ENCODE measurements around the gene CAMTA1.
"Not testable (repeated sequence)": the region's sequence is repeated elsewhere in the genome, so short reads cannot be mapped to it uniquely, and the experiment has no call there.

The CAMTA1 gene

GRCh38 chr1:7145947-7146346 lies 360.7 kb downstream of the CAMTA1 start:
- no peak overlapping the region for H3K4me3 ChIP-seq (ENCODE audit: low read depth, low read length)
- no peak overlapping the region for H3K27ac ChIP-seq (ENCODE audit: low read depth, low read length)
- H3K36me3 ChIP-seq (ENCODE audit: control insufficient read depth, insufficient read depth, low read length): no peaks in the 10 kb centered on the region
- H3K9me3 ChIP-seq (ENCODE audit: control insufficient read depth, insufficient read depth, low read length): no peaks in the 10 kb centered on the region
- H3K4me1 ChIP-seq (ENCODE audit: control insufficient read depth, insufficient read depth, low read length): peaks cover 13% of the 10 kb centered on the region
- no peak overlapping the region for H3K9ac ChIP-seq (ENCODE audit: low read depth, low read length)
- no peaks in the 10 kb centered on the region for H3K27me3 ChIP-seq (ENCODE audit: control insufficient read depth, insufficient read depth, low read length)

- Histone ChIP-seq H3K9me3 (ENCODE audit: control insufficient read depth, insufficient read depth, low read length) (no peaks in the 10 kb centered on the region), H3K36me3 (ENCODE audit: control insufficient read depth, insufficient read depth, low read length) (no peaks in the 10 kb centered on the region), H3K27me3 (ENCODE audit: control insufficient read depth, insufficient read depth, low read length) (no peaks in the 10 kb centered on the region), H3K4me1 (ENCODE audit: control insufficient read depth, insufficient read depth, low read length) (peaks cover 13% of the 10 kb centered on the region), H3K27ac (ENCODE audit: low read depth, low read length) (no peak overlapping the region), H3K9ac (ENCODE audit: low read depth, low read length) (no peak overlapping the region), H3K4me3 (ENCODE audit: low read depth, low read length) (no peak overlapping the region)
Measured at GRCh38 chr1:7146710-7147109, 361.5 kb downstream of the CAMTA1 start.

- not testable (repeated sequence) for H3K9me3 ChIP-seq (ENCODE audit: control insufficient read depth, insufficient read depth, low read length); H3K9ac ChIP-seq (ENCODE audit: low read depth, low read length); H3K27ac ChIP-seq (ENCODE audit: low read depth, low read length); H3K36me3 ChIP-seq (ENCODE audit: control insufficient read depth, insufficient read depth, low read length); H3K4me3 ChIP-seq (ENCODE audit: low read depth, low read length); H3K27me3 ChIP-seq (ENCODE audit: control insufficient read depth, insufficient read depth, low read length)
- peaks cover 13% of the 10 kb centered on the region for H3K4me1 ChIP-seq (ENCODE audit: control insufficient read depth, insufficient read depth, low read length)
Measured at GRCh38 chr1:7147581-7148282, 362.5 kb downstream of the CAMTA1 start.

GRCh38 chr1:7149080-7149838 lies 364.0 kb downstream of the CAMTA1 start:
- H3K4me3 ChIP-seq (ENCODE audit: low read depth, low read length): no peak overlapping the region
- H3K4me1 ChIP-seq (ENCODE audit: control insufficient read depth, insufficient read depth, low read length): peaks cover 13% of the 10 kb centered on the region
- H3K9me3 ChIP-seq (ENCODE audit: control insufficient read depth, insufficient read depth, low read length): no peaks in the 10 kb centered on the region
- H3K27ac ChIP-seq (ENCODE audit: low read depth, low read length): no peak overlapping the region
- H3K9ac ChIP-seq (ENCODE audit: low read depth, low read length): no peak overlapping the region
- H3K27me3 ChIP-seq (ENCODE audit: control insufficient read depth, insufficient read depth, low read length): no peaks in the 10 kb centered on the region
- H3K36me3 ChIP-seq (ENCODE audit: control insufficient read depth, insufficient read depth, low read length): no peaks in the 10 kb centered on the region

GRCh38 chr1:7150724-7151280 lies 365.5 kb downstream of the CAMTA1 start:
- no peak overlapping the region for H3K27ac ChIP-seq (ENCODE audit: low read depth, low read length)
- H3K4me3 ChIP-seq (ENCODE audit: low read depth, low read length): no peak overlapping the region
- H3K36me3 ChIP-seq (ENCODE audit: control insufficient read depth, insufficient read depth, low read length): no peaks in the 10 kb centered on the region
- no peaks in the 10 kb centered on the region for H3K9me3 ChIP-seq (ENCODE audit: control insufficient read depth, insufficient read depth, low read length)
- H3K9ac ChIP-seq (ENCODE audit: low read depth, low read length): no peak overlapping the region
- H3K27me3 ChIP-seq (ENCODE audit: control insufficient read depth, insufficient read depth, low read length): no peaks in the 10 kb centered on the region
- peaks cover 13% of the 10 kb centered on the region for H3K4me1 ChIP-seq (ENCODE audit: control insufficient read depth, insufficient read depth, low read length)

- no peak overlapping the region for H3K9ac ChIP-seq (ENCODE audit: low read depth, low read length)
- peaks cover 13% of the 10 kb centered on the region for H3K4me1 ChIP-seq (ENCODE audit: control insufficient read depth, insufficient read depth, low read length)
- no peaks in the 10 kb centered on the region for H3K27me3 ChIP-seq (ENCODE audit: control insufficient read depth, insufficient read depth, low read length)
- no peak overlapping the region for H3K4me3 ChIP-seq (ENCODE audit: low read depth, low read length)
- H3K36me3 ChIP-seq (ENCODE audit: control insufficient read depth, insufficient read depth, low read length): no peaks in the 10 kb centered on the region
- H3K9me3 ChIP-seq (ENCODE audit: control insufficient read depth, insufficient read depth, low read length): no peaks in the 10 kb centered on the region
- no peak overlapping the region for H3K27ac ChIP-seq (ENCODE audit: low read depth, low read length)
Measured at GRCh38 chr1:7151978-7152377, 366.7 kb downstream of the CAMTA1 start.

- Histone ChIP-seq H3K9me3 (ENCODE audit: control insufficient read depth, insufficient read depth, low read length) (no peaks in the 10 kb centered on the region), H3K27me3 (ENCODE audit: control insufficient read depth, insufficient read depth, low read length) (no peaks in the 10 kb centered on the region), H3K4me1 (ENCODE audit: control insufficient read depth, insufficient read depth, low read length) (peaks cover 13% of the 10 kb centered on the region), H3K27ac (ENCODE audit: low read depth, low read length) (no peak overlapping the region), H3K36me3 (ENCODE audit: control insufficient read depth, insufficient read depth, low read length) (no peaks in the 10 kb centered on the region), H3K9ac (ENCODE audit: low read depth, low read length) (no peak overlapping the region), H3K4me3 (ENCODE audit: low read depth, low read length) (no peak overlapping the region)
Measured at GRCh38 chr1:7152655-7153054, 367.4 kb downstream of the CAMTA1 start.

GRCh38 chr1:7153464-7153863 lies 368.2 kb downstream of the CAMTA1 start:
- no peaks in the 10 kb centered on the region for H3K9me3 ChIP-seq (ENCODE audit: control insufficient read depth, insufficient read depth, low read length)
- no peaks in the 10 kb centered on the region for H3K36me3 ChIP-seq (ENCODE audit: control insufficient read depth, insufficient read depth, low read length)
- H3K4me3 ChIP-seq (ENCODE audit: low read depth, low read length): no peak overlapping the region
- no peak overlapping the region for H3K9ac ChIP-seq (ENCODE audit: low read depth, low read length)
- no peaks in the 10 kb centered on the region for H3K27me3 ChIP-seq (ENCODE audit: control insufficient read depth, insufficient read depth, low read length)
- no peak overlapping the region for H3K27ac ChIP-seq (ENCODE audit: low read depth, low read length)
- H3K4me1 ChIP-seq (ENCODE audit: control insufficient read depth, insufficient read depth, low read length): peaks cover 13% of the 10 kb centered on the region

GRCh38 chr1:7159116-7159781 lies 374.0 kb downstream of the CAMTA1 start:
- Histone ChIP-seq H3K36me3 (ENCODE audit: control insufficient read depth, insufficient read depth, low read length) (no peaks in the 10 kb centered on the region), H3K27ac (ENCODE audit: low read depth, low read length) (no peak overlapping the region), H3K4me1 (ENCODE audit: control insufficient read depth, insufficient read depth, low read length) (no peaks in the 10 kb centered on the region), H3K27me3 (ENCODE audit: control insufficient read depth, insufficient read depth, low read length) (no peaks in the 10 kb centered on the region), H3K9ac (ENCODE audit: low read depth, low read length) (no peak overlapping the region), H3K9me3 (ENCODE audit: control insufficient read depth, insufficient read depth, low read length) (no peaks in the 10 kb centered on the region), H3K4me3 (ENCODE audit: low read depth, low read length) (no peak overlapping the region)

- H3K9ac ChIP-seq (ENCODE audit: low read depth, low read length); H3K36me3 ChIP-seq (ENCODE audit: control insufficient read depth, insufficient read depth, low read length); H3K4me3 ChIP-seq (ENCODE audit: low read depth, low read length); H3K4me1 ChIP-seq (ENCODE audit: control insufficient read depth, insufficient read depth, low read length); H3K27me3 ChIP-seq (ENCODE audit: control insufficient read depth, insufficient read depth, low read length); H3K9me3 ChIP-seq (ENCODE audit: control insufficient read depth, insufficient read depth, low read length); H3K27ac ChIP-seq (ENCODE audit: low read depth, low read length): not testable (repeated sequence)
Measured at GRCh38 chr1:7168554-7168953, 383.3 kb downstream of the CAMTA1 start.

- H3K27ac ChIP-seq (ENCODE audit: low read depth, low read length): no peak overlapping the region
- no peaks in the 10 kb centered on the region for H3K9me3 ChIP-seq (ENCODE audit: control insufficient read depth, insufficient read depth, low read length)
- no peaks in the 10 kb centered on the region for H3K36me3 ChIP-seq (ENCODE audit: control insufficient read depth, insufficient read depth, low read length)
- no peak overlapping the region for H3K4me3 ChIP-seq (ENCODE audit: low read depth, low read length)
- H3K4me1 ChIP-seq (ENCODE audit: control insufficient read depth, insufficient read depth, low read length): no peaks in the 10 kb centered on the region
- H3K9ac ChIP-seq (ENCODE audit: low read depth, low read length): no peak overlapping the region
- H3K27me3 ChIP-seq (ENCODE audit: control insufficient read depth, insufficient read depth, low read length): no peaks in the 10 kb centered on the region
Measured at GRCh38 chr1:7171168-7171567, 385.9 kb downstream of the CAMTA1 start.

Measured in HUES48 (cell line).